Measurements from ENCODE around the gene UBASH3B.
A peak's percentile ranks its signal among the peaks of the same experiment; 100 is the strongest.

UBASH3B gene

GRCh38 chr11:122809866-122810265 lies 154.3 kb downstream of the UBASH3B start:
- TF ChIP-seq CTCF (IDR thresholded peaks at IDR 0.05; ENCODE audit: borderline replicate concordance, control extremely low read depth, extremely low read depth, insufficient read depth, missing control alignments), result no peak
- no peak for DNase-seq (ENCODE audit: low spot score)
- in situ Hi-C loops (cut with MboI; ENCODE audit: low sequenced_read_pairs, unreplicated experiment), result no loop called here

DNA sequence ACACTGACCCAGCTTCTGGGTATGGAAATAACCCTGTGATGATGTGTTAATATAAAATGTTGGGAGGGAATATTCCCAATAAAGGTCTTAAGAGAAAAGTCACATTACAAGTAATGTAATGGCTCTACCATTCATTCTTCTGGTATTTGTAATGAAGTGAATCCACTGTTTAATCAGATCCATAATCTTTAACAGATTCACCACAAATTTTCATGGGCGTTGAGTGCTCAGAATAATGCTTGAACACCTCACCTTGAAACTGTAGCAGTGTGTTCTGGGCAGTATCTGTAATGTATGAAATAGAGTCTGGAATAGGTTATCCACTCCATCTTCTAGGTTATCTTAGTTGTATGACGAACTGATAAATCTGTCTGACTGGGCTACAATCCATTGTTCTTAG lies 156.2 kb downstream of the UBASH3B start:
- TF ChIP-seq CTCF (IDR thresholded peaks at IDR 0.05; ENCODE audit: borderline replicate concordance, control extremely low read depth, extremely low read depth, insufficient read depth, missing control alignments), result no peak

GRCh38 chr11:122812638-122813037 lies 157.1 kb downstream of the UBASH3B start:
- no peak for DNase-seq (ENCODE audit: low spot score)
- in situ Hi-C loops (cut with MboI; ENCODE audit: low sequenced_read_pairs, unreplicated experiment), result no loop called here

More for the DNA sequence above, 156.2 kb downstream of the UBASH3B start:
- no peak for DNase-seq (ENCODE audit: low spot score)
- in situ Hi-C loops (cut with MboI; ENCODE audit: low sequenced_read_pairs, unreplicated experiment), result no loop called here

GRCh38 chr11:122813176-122813893 lies 157.8 kb downstream of the UBASH3B start:
- in situ Hi-C loops (cut with MboI; ENCODE audit: low sequenced_read_pairs, unreplicated experiment), result no loop called here
- no peak for TF ChIP-seq CTCF (IDR thresholded peaks at IDR 0.05; ENCODE audit: borderline replicate concordance, control extremely low read depth, extremely low read depth, insufficient read depth, missing control alignments)

More at GRCh38 chr11:122812638-122813037, 157.1 kb downstream of the UBASH3B start:
- TF ChIP-seq CTCF (IDR thresholded peaks at IDR 0.05; ENCODE audit: borderline replicate concordance, control extremely low read depth, extremely low read depth, insufficient read depth, missing control alignments), result no peak

DNA sequence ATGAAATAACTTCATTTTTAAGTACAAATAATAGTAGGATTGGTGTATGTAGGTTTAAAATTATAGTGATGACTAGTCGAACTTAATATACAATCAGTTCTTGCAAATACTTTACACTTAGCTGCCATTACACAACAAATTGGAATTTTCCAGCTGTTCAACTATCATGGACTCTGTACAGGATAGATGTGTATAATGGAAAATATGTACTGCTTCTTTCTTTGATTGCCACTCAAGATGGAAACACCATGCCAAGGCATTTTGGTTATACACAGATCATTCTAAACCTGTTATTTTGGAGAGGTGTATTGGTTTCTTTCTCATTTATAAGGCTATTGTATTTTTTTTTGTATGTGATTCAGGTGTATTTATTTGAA lies 158.4 kb downstream of the UBASH3B start:
- DNase-seq (ENCODE audit: low spot score), result no peak
- in situ Hi-C loops (cut with MboI; ENCODE audit: low sequenced_read_pairs, unreplicated experiment), result no loop called here
- no peak for TF ChIP-seq CTCF (IDR thresholded peaks at IDR 0.05; ENCODE audit: borderline replicate concordance, control extremely low read depth, extremely low read depth, insufficient read depth, missing control alignments)

More at GRCh38 chr11:122813176-122813893, 157.8 kb downstream of the UBASH3B start:
- DNase-seq (ENCODE audit: low spot score), result no peak

DNA sequence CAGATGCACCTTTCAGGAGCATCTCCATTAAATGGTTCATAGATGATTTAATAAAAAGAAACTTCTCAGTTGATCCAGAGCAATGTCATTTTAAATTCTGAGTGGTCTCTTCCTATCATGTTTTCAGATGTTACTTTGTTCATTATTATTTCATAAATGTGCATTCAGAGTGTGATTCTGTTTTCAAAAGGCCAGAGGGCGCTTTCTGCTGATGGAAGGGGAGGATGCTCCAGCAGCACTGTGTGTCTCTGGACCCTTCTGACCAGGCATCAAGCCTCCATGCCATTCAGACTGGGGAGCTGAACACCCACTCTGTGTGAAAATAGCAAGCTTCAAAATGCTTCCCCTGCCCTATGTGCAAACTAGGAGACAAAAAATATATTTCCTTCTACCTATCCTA lies 158.9 kb downstream of the UBASH3B start:
- DNase-seq (ENCODE audit: low spot score), result no peak
- in situ Hi-C loops (cut with MboI; ENCODE audit: low sequenced_read_pairs, unreplicated experiment), result no loop called here

More for the DNA sequence above, 158.9 kb downstream of the UBASH3B start:
- TF ChIP-seq CTCF (IDR thresholded peaks at IDR 0.05; ENCODE audit: borderline replicate concordance, control extremely low read depth, extremely low read depth, insufficient read depth, missing control alignments), result peak; percentile 24

All from GM13976 (cell line).